Stimulated activated CD8-positive, alpha-beta memory T cell treated with anti-CD3 and anti-CD28 coated beads, Interleukin-4, amount 100 ng/mL, for 4 hours (primary cell): ENCODE results near the gene RBM39.

ENCODE experiments used
- DNase-seq, 2 donors: peaks; one replicate each; pipeline ENCODE4 v3.0.0-alpha.2; 2020; ENCODE audit warnings: low read depth in 2 of 2, low spot score in 1 of 2

The RBM39 gene

GRCh38 chr20:35680452-35681183 is 61.4 kb downstream of the RBM39 start:
- no peak for DNase-seq

DNA sequence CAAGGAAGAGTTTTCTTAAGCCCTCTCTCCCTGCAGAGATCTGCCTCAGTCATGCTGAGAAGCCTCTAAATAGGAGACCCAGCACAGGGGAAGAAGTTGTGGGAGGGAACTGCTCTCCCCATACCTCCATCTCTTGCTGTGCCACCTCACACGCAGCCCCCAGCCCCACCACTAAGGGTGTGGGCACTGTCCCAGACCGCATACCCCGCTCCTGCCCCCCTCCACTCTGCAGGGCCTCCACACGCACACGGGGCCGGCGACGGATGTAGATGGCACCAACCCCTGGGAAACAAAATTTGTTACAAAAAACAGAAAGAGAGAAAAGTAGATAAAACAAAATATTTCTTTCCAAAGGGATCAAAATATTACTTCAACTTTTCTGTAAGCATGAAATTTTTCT is 67.1 kb downstream of the RBM39 start:
- no peak for DNase-seq

DNA sequence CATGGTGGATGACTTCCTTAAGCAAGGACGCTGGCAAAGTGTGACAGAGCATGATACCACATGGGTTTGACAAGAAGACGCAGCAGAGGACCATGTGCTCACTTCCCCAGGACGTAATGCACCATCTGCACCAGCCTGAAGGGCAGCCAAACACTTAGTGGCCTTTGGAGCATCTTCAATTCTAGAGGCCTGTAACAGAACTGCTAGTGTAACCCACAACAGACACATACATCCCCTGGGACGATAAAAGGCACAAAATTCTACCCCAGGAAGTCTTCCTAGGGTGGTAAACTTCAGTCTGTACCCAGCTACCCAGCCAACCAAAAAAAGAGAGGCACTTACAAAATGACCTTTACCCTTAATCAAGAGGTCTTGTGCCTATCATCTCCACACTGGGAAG is 68.2 kb downstream of the RBM39 start:
- no peak for DNase-seq

- no peak for DNase-seq
Observed at GRCh38 chr20:35669681-35670080, 72.4 kb downstream of the RBM39 start.

DNA sequence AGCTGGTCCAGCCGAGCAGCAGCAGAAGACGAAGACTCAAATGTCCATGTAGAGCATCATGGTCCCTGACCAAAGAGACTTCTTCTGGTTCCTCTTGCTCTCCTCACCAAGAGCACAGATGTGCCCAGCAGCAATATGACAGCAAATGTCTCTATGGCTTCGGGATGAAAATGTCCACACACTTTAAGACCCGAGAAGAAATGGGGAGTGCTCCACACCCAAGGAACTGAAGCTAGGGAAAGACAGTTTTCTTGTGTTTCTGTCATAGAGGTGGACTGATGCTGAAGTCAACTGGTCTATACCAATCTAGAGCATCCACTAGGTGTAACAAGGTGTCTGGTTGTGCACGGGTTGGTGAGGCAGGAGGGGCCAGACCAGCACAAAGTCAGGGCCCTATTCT is 72.8 kb downstream of the RBM39 start:
- DNase-seq = no peak

- DNase-seq = no peak
Observed at GRCh38 chr20:35665949-35666288, 76.1 kb downstream of the RBM39 start.

- DNase-seq = peak; percentile 81 to 86
Observed at GRCh38 chr20:35664466-35665206, 77.4 kb downstream of the RBM39 start, which contains the start of the genes CPNE1 and RBM12. TSS of gene CPNE1 (minus strand) at chr20:35664900. CDS start at chr20:35632923, 31,977 bp downstream. TSS of gene RBM12 (minus strand) at chr20:35664900. CDS start at chr20:35655322, 9,578 bp downstream.

- peak; percentile 29 to 36 for DNase-seq
Observed at GRCh38 chr20:35663516-35664465, 78.3 kb downstream of the RBM39 start.

DNA sequence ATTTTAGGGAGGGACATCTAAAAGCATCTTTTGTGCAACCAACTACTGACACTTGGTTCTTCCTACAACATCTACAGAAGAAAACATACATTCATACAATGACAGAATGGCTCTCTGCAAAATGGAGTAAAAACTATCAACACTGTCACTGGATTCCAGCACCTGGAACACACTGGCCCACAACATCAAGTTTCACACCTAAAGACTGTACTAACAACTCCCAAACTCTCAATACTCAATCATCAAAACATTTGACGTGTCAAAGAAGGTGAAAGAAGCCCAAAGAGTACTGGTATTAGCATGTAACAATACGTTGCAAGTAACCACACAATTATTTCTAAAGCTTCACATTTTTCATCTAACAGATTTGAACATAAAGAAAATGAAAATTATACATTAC is 79.5 kb downstream of the RBM39 start:
- DNase-seq = no peak

GRCh38 chr20:35661908-35662307 is 80.2 kb downstream of the RBM39 start:
- no peak for DNase-seq

GRCh38 chr20:35661053-35661452 is 81.0 kb downstream of the RBM39 start:
- no peak for DNase-seq

DNA sequence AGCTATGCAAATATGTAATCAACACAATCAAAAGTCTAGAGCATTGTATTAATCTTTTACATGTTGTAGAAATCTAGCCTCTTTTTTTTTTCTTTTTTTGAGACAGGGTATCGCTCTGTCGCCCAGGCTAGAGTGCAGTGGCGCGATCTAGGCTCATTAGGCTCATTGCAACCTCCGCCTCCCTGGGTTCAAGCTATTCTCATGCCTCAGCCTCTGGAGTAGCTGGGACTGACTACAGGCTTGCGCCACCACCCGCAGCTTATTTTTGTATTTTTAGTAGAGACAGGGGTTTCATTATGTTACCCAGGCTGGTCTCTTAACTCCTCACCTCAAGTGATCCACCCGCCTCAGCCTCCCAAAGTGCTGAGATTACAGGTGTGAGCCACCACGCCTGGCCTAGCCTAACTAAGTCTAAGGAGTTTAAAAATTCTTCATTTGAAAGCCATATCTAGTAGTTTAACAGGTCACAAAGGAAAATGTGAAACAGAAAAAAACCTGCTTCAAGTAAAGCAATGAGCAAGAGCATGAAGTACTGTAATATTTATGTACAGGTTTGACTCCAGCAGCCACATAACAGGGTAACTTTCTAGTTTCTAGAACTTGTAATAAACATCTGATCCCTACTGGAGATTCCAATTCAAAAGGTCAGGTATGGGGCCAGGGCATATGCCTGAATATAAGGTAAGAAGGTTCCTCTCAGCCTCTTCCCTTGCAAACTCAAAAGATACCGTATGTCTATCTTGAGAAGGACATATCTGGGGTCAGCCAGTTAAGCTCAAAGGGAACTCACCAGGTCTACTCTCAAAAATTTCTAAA is 81.7 kb downstream of the RBM39 start:
- no peak for DNase-seq

GRCh38 chr20:35657271-35657670 is 84.8 kb downstream of the RBM39 start:
- DNase-seq = no peak

- DNase-seq = no peak
Observed at GRCh38 chr20:35654415-35654814, 87.6 kb downstream of the RBM39 start.

- DNase-seq = no peak
Observed at GRCh38 chr20:35653893-35654292, 88.2 kb downstream of the RBM39 start.
